Adrenal gland (tissue), 5 donors: Measurements from ENCODE around the gene SYK.
"Not testable (repeated sequence)": the region's sequence is repeated elsewhere in the genome, so short reads cannot be mapped to it uniquely, and the experiment has no call there.

Experiments
- CTCF ChIP-seq, 6 experiments: fragments of 450-650 bp in 4 of 6; fragments of 200-600 bp in 2 of 6; sonication (generic) in 1 of 6; IDR thresholded peaks; 1 replicate in 5 of 6; 2 replicates in 1 of 6; pipeline versions ENCODE4 v1.5.1 to v1.8.0; 2016 to 2021; ENCODE audit warnings: antibody characterized with exemption in 6 of 6, mild to moderate bottlenecking in 2 of 6, moderate library complexity in 1 of 6
- POLR2A ChIP-seq, 2 donors: fragments of 450-650 bp; IDR thresholded peaks; one replicate each; pipeline ENCODE4 v1.6.1; 2017; ENCODE audit warnings: antibody characterized with exemption in 2 of 2, mild to moderate bottlenecking in 2 of 2, moderate library complexity in 1 of 2
- donor health status: DM: no; HTN: no; CAD: no.

GRCh38 chr9:90788527-90788926 is 13.1 kb upstream of the SYK start:
- TF ChIP-seq POLR2A, CTCF (IDR thresholded peaks at IDR 0.05): not testable (repeated sequence)
